GM19372 (cell line): ENCODE data around the gene VAMP1.
A peak's percentile ranks its signal among the peaks of the same experiment; 100 is the strongest.
"Not testable (repeated sequence)": the region's sequence is repeated elsewhere in the genome, so short reads cannot be mapped to it uniquely, and the experiment has no call there.

Source experiments
- ATAC-seq: cut with Tn5 transposase; IDR thresholded peaks from one replicate; pipeline ENCODE4 v1.9.1; 2021; ENCODE audit warnings: mild to moderate bottlenecking, low read depth, moderate library complexity; ENCODE audit not compliant: unreplicated experiment

Gene VAMP1

DNA sequence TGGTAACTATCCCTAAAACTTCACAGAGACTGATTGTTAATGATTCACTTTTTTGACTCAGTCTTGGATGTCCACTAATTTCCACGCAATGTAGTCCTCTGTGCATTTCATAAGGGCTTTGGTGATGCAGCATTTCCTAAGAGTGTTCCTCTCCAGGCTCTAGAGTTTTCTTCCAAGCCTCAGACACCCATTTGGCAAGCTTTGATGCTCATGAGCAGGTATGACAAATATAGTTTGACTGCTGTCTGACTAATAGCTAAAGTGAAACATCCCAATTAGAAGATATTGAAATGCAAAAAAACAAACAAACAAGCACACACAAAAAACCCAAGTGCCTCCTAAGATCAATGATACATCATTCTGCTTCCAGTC is 1.5 kb upstream of the VAMP1 start:
- no peak for ATAC-seq

- no peak for ATAC-seq
Measured at GRCh38 chr12:6469609-6470374, 685 bp downstream of the VAMP1 start.

- ATAC-seq: no peak
Measured at GRCh38 chr12:6469092-6469491, 1.4 kb downstream of the VAMP1 start.

GRCh38 chr12:6468283-6468575 is 2.2 kb downstream of the VAMP1 start:
- no peak for ATAC-seq

GRCh38 chr12:6467571-6468282 is 2.8 kb downstream of the VAMP1 start:
- not testable (repeated sequence) for ATAC-seq

DNA sequence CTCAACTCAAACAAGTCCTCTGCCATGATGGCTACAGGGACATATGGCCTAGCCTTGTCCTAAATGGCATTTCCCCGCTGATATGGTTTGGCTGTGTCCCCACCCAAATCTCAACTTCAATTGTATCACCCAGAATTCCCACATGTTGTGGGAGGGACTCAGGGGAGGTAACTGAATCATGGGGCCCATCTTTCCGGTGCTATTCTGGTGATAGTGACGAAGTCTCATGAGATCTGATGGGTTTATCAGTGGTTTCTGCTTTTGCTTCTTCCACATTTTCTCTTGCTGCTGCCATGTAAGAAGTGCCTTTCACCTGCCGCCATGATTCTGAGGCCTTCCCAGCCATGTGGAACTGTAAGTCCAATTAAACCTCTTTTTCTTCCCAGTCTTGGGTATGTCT is 3.7 kb downstream of the VAMP1 start:
- ATAC-seq: not testable (repeated sequence)

GRCh38 chr12:6466184-6466573 is 4.3 kb downstream of the VAMP1 start:
- no peak for ATAC-seq

DNA sequence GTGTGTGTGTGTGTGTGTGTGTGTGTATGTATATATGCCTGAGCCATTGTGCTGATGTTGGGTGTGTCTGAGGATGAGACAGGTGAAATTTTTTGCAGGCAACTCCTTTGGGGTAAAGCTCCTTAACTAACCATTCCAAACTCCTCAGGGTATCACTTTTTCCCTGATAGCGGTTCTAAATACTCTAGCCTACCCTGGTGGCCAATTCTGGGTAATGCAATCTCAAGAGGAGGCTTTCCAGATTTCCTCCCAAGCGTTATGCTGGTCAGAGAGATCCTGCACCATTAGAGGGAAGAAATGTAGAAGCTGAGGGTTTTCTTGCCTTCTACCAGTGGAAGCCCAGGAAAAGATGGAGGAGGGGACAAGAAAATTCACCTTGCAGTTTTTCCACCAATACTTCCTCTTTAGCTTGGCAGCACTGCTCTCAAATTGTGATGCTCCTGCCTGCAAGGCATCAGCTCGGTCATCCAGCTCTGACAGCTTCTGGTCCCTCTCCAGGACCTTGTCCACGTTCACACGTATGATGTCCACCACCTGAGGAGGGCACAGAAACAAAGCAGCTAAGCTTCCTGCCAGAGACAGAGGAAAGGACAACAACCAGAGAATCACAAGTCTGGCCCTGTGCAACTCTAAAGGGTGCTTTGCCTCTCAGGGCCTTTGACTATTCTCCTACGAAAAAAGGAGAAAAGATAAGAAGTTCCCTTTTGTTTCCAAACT is 4.9 kb downstream of the VAMP1 start:
- ATAC-seq: no peak

GRCh38 chr12:6464531-6464930 is 5.9 kb downstream of the VAMP1 start:
- no peak for ATAC-seq

- ATAC-seq: no peak
Measured at GRCh38 chr12:6463858-6464257, 6.6 kb downstream of the VAMP1 start.

DNA sequence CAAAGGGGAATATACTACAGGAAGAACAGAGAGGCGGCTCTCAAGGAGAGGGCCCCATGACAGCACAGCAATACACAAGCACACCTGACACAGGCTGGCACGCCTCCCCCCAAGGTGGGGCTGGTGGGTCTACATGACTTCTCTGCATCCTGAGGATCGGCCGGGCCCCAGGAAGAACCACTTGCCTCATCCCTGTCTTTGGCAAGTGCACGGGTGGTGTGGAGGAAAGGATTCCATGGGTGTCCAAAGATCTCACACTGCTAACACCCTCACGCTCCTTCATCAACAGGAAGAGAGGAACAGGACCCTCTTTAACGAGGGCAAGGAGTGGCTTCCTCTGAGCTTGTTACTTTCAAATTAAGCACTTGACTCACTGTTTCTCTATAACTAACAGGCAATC is 7.3 kb downstream of the VAMP1 start:
- ATAC-seq: no peak

DNA sequence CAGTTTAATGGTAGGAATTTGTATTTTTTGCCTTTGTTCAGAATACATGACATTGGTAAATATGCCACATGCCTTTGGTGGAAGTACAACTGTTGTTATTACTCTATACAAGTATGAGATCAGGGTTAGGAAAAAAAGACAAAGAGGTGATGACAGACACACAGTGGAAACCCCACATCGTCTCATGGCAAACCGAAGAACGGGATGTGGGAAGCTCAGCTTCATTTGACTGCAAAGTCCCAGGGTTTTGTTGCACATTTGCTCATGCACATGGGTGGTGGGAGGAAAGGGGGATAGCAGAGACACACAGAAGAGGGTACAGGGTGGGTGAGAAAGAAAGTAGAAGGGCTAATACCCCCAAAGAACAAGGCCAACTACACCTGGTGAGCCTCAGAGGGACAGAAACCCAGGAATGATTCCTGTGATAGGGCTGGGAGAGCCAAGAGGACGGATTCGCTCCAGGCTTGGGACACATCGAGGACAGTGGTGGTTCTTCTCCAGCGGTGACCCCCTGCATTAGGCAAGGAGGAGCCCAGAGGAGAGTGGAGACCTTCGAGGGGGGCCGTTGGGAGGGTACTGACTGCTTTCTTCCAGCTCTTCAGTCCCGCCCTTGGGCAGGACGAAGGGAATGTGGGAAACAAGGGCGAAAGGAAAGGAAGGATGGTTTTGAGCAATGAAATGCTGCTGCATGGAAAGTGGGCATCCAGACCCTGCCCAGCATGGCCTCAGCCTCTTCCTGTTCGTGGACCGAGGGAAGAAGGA is 8.1 kb downstream of the VAMP1 start:
- no peak for ATAC-seq

DNA sequence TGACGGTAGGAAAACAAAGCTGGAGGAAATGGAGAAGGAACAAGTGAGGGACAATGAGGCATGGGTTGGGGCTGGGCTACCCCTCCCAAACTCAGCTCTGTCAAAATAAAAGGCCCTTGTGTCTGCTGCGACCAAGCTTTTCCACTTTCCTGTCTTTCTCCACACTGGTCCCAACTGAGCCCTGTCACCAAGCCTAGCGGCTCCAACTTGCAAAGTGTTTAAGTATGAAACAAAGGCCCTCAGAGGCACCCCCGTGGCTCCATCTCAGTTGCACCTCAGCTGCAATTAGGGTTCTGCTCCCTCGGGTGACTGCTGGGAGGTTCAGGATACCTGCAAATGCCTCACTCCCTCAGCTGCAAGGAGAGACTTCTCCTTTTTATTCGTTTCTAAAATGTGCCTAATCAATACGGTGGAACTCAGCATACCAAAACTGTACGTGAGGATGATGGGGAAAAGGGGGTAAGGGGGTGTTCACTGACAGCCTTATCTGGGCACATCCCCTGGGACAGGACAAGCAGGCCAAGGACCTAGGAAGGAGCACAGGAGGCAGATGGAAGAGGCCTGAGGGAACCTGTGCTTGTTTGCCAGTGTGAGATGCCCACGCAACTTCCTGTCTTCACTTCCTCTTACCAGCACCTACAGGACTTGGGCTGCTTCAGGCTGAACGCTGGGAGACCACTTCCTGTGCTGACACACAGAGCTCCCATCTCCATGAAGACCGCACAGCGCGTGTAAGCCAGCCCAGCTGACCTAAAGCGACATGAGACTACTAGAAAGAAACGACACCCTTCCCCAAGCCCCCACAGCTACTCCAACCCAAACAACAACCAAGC is 8.9 kb downstream of the VAMP1 start:
- ATAC-seq: peak; percentile 72

- no peak for ATAC-seq
Measured at GRCh38 chr12:6460751-6461371, 9.6 kb downstream of the VAMP1 start.

DNA sequence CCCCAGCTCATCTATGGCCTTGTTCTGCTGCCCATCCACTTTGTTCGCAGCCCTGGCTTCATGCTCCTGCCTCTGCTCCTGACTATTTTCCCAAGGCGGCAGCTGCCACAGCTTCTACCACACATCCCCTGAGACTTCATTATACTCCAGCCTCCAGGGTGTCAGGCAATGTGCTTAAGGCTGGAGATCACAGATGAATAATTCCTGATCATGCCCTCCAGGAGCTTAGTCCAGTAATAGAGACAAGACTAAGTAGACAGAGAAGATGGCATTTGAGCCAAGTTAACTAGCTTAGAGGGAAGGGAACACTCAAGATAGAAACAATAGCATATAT is 11.5 kb downstream of the VAMP1 start:
- ATAC-seq: no peak

- ATAC-seq: no peak
Measured at GRCh38 chr12:6458281-6459003, 12.0 kb downstream of the VAMP1 start.

DNA sequence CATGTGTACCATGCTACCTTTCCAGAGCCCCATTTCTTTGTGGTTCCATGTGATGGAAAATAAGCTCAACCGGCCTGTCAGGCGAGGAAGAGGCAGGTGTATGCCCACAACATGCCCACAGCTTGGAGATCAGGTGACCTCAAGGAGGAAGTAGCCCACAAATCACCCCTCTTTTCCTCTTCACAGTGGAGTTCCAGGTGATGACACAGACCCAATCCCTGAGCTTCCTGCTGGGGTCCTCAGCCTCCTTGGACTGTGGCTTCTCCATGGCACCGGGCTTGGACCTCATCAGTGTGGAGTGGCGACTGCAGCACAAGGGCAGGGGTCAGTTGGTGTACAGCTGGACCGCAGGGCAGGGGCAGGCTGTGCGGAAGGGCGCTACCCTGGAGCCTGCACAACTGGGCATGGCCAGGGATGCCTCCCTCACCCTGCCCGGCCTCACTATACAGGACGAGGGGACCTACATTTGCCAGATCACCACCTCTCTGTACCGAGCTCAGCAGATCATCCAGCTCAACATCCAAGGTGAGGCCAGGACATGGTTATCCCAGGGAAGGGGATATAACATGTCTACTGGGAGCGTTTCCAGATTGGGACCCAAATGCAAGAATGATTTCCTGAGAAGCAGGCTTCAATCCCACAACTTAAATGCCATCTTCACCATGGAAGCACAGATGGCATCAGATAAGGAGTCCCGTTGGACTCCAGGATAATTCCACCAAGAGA is 13.1 kb downstream of the VAMP1 start:
- ATAC-seq: no peak

GRCh38 chr12:6452944-6453630 is 17.4 kb downstream of the VAMP1 start:
- ATAC-seq: no peak
